NCI-H510A treated with DMSO at 0.1 percent for 48 hours (cell line): Measurements from ENCODE around the gene HECTD4.
"Not testable (repeated sequence)": the region's sequence is repeated elsewhere in the genome, so short reads cannot be mapped to it uniquely, and the experiment has no call there.

Source experiments
- DNase-seq: peaks from one replicate; lab custom pipeline; 2025; lab: John Stamatoyannopoulos, UW

The HECTD4 gene

GRCh38 chr12:112158461-112159145 lies 223.6 kb downstream of the HECTD4 start:
- not testable (repeated sequence) for DNase-seq

GRCh38 chr12:112153893-112154219 lies 228.4 kb downstream of the HECTD4 start:
- DNase-seq: no peak

GRCh38 chr12:112153181-112153892 lies 228.9 kb downstream of the HECTD4 start:
- no peak for DNase-seq

GRCh38 chr12:112151766-112152541 lies 230.3 kb downstream of the HECTD4 start:
- DNase-seq: no peak

GRCh38 chr12:112149596-112149995 lies 232.6 kb downstream of the HECTD4 start:
- no peak for DNase-seq

- no peak for DNase-seq
Observed at GRCh38 chr12:112148031-112148513, 234.2 kb downstream of the HECTD4 start.

GRCh38 chr12:112146123-112146522 lies 236.1 kb downstream of the HECTD4 start:
- no peak for DNase-seq

- no peak for DNase-seq
Observed at GRCh38 chr12:112140728-112141127, 241.5 kb downstream of the HECTD4 start.

GRCh38 chr12:112134731-112135130 lies 247.5 kb downstream of the HECTD4 start:
- DNase-seq: no peak

- DNase-seq: no peak
Observed at GRCh38 chr12:112133418-112133817, 248.8 kb downstream of the HECTD4 start.

- no peak for DNase-seq
Observed at GRCh38 chr12:112131686-112132085, 250.5 kb downstream of the HECTD4 start.

GRCh38 chr12:112130441-112130998 lies 251.7 kb downstream of the HECTD4 start:
- DNase-seq: no peak

GRCh38 chr12:112126911-112127310 lies 255.3 kb downstream of the HECTD4 start:
- no peak for DNase-seq

- DNase-seq: no peak
Observed at GRCh38 chr12:112126000-112126438, 256.2 kb downstream of the HECTD4 start.

- DNase-seq: peak; percentile 93
Observed at GRCh38 chr12:112125250-112125999, 256.8 kb downstream of the HECTD4 start, which contains the start of gene TRAFD1. TSS of gene TRAFD1 (plus strand) at chr12:112125560. CDS start at chr12:112130523, 4,963 bp downstream.

- no peak for DNase-seq
Observed at GRCh38 chr12:112124918-112125249, 257.3 kb downstream of the HECTD4 start.

- no peak for DNase-seq
Observed at GRCh38 chr12:112122823-112123690, 259.2 kb downstream of the HECTD4 start.

GRCh38 chr12:112121780-112122565 lies 260.3 kb downstream of the HECTD4 start:
- DNase-seq: no peak

- no peak for DNase-seq
Observed at GRCh38 chr12:112117685-112118084, 264.5 kb downstream of the HECTD4 start.
